HG02571 (cell line): ENCODE measurements around the gene PRRG2.

Source experiments
- ATAC-seq: cut with Tn5 transposase; IDR thresholded peaks from one replicate; pipeline ENCODE4 v1.9.1; 2021; ENCODE audit warnings: mild to moderate bottlenecking, moderate library complexity; ENCODE audit not compliant: unreplicated experiment

PRRG2 gene

GRCh38 chr19:49636233-49636932 is 55.3 kb downstream of the PRRG2 start:
- ATAC-seq, result no peak

GRCh38 chr19:49637821-49638738 is 57.0 kb downstream of the PRRG2 start:
- no peak for ATAC-seq

- no peak for ATAC-seq
Measured at GRCh38 chr19:49639401-49640112, 58.4 kb downstream of the PRRG2 start.

- peak; percentile 52 for ATAC-seq
Measured at GRCh38 chr19:49640113-49640898, 59.2 kb downstream of the PRRG2 start, which contains the start of gene RRAS. TSS of gene RRAS (minus strand) at chr19:49640143. CDS start at chr19:49640098, 45 bp downstream.
